Right forelimb (tissue), 1 donor: Measurements from ENCODE around the gene SLC9A3.

ENCODE experiments used
- DNase-seq: peaks from one replicate; pipeline ENCODE4 v3.0.0-alpha.2; 2018

The SLC9A3 gene

DNA sequence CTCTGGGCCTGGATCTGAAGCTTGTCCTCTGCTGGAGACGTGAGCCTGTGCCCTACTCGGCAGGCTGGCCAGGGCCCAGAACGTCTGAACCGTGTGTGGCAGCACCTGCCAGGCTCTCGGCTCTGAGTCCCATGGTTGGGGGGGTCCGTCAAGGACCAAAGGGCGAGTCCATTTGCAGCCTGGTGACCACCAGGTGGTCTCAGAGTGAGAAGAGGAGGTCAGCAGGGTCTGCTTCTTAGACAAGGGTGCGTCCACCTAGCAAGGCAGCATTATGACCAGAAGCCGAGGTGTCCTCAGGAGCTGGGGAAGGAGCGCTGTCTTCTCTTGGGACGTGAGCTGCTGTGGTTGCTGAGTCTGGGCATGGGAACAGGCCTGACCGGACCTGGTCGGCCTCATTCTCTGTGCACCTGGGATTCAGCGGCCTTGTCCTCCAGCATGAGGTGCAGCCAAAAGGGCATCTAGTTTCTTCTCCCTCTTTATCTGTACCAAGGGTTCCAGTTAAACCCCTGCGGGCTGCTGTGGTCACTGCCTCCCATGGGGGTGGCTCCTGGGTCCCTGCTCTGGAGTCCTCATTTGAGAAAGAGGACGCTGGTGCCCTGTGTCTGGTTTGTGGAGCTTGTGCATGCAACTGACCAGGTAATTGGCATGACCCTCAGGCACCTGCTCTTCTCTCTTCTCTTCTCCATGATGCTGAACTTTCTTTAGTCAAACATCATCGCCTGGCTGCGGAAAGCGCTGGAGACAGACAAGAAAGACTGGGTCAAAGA lies 66.9 kb downstream of the SLC9A3 start:
- peak; percentile 27 for DNase-seq

DNA sequence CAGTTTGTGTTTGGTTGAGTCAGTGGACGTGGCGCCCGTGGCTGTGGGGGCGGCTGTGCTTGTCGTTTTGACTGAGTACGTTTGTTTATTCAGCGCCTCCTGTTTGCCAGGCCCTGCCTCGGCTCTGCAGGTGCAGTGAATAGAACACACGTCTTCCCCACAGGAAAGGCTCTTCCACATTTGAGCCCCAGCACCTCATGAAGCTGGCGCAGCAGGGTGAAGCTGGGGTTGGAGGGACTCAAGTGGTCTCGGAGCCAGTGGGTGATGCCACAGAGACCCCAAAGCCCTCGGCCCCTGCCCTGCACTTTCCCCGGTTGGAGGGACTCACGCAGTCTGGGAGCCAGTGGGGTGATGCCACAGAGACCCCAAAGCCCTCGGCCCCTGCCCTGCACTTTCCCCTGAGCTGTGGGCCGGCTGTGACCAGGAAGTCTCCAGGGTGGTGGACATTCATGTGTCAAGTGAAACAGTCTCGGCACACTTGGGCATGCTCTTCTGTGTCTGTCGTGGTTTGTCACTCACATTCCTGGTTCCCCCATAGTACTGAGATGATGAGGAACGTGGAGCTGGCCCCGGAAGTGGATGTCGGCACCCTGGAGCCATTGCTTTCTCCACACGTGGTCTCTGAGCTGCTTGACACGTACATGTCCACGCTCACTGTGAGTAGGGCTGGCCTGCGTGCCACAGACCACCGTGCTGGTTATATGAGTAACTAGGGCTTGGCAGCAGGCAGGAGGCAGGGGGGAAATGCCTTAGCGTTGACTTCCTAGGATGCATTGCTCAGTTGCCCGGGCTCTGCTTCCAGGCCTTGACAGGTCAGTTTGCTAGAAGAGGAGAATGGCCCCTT lies 67.7 kb downstream of the SLC9A3 start:
- DNase-seq: peak; percentile 38

DNA sequence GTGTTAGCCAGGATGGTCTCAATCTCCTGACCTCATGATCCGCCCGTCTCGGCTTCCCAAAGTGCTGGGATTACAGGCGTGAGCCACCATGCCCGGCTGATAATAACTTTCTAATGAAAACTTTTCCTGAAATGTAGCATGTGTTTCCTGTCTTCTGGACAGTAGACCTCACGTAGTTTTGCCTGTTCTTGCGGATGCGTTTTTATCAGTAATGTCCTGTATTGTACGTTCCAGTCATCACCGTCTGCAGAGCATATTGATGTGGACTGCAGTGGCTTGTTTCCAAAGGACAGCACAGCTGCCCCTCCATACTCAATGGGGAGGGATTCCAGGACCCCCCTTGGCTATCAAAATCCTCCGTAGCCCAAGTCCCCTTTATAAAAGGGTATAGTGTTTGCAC lies 68.4 kb downstream of the SLC9A3 start:
- no peak for DNase-seq

DNA sequence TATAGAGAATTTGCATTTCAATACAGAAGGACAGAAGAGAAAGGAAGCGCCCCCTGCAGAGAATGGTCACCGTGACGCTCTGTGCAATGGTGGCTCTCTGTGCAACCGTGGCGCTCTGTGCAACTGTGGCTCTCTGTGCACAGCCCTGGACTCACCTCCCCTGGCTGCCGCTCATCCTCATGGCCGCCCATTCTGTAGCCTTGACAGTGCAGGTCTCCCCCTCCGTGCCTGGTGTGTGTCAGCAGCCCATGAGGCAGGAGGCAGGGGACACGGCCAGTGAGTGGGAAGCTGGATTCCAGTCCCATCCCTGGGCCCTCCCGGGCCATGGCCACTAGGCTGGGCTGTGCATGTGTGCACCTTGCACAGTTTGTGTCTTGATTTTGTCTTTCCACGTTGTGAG lies 69.3 kb downstream of the SLC9A3 start:
- DNase-seq: peak; percentile 35

DNA sequence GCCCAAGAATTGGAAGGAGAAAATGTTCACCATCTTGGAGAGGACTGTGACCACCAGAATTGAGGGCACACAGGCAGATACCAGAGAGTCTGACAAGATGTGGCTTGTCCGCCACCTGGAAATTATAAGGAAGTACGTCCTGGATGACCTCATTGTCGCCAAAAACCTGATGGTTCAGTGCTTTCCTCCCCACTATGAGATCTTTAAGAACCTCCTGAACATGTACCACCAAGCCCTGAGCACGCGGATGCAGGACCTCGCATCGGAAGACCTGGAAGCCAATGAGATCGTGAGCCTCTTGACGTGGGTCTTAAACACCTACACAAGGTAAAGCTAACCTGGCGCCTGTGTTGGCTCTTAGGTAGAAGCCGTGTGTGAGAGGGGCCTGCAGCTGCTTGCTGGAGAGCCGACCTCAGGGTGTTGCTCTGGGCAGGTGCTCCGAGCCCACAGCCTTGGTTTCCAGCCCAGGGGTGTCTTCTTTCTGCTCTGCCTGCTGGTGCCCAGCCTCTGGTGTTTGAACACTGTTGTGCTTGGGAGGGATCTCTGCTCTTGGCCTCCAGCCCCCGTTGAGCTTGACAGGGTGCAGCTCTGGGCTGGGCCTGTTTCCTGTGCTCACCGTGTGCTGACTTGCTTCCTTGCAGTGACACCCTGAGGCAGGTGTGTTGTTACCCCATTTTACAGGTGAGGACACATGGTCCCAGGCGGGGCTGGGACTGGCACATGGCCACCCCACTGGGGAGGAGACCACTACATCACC lies 70.3 kb downstream of the SLC9A3 start:
- DNase-seq: peak; percentile 22

DNA sequence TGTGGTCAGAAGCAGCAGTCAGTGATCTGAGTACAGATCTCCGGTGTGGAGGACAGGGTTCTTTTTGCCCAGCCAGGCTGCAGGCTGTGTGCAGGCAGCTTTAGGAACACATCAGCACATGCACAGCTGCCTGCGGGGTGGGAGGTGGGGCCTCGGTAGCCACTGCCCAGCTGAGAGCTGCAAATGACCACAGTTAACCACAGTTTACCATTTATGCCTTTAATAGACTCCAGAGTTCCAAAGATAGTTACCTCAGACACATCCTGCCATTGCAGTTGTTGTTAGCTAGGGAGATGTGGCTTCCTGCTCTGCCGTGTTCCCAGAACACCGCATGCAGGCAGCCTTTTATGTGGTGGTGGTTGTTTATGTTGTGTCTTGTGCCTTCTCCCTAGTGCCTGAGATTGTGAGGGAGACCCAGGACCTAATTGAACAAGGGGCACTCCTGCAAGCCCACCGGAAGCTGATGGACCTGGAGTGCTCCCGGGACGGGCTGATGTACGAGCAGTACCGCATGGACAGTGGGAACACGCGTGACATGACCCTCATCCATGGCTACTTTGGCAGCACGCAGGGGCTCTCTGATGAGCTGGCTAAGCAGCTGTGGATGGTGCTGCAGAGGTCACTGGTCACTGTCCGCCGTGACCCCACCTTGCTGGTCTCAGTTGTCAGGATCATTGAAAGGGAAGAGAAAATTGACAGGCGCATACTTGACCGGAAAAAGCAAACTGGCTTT lies 71.1 kb downstream of the SLC9A3 start:
- DNase-seq: peak; percentile 36

DNA sequence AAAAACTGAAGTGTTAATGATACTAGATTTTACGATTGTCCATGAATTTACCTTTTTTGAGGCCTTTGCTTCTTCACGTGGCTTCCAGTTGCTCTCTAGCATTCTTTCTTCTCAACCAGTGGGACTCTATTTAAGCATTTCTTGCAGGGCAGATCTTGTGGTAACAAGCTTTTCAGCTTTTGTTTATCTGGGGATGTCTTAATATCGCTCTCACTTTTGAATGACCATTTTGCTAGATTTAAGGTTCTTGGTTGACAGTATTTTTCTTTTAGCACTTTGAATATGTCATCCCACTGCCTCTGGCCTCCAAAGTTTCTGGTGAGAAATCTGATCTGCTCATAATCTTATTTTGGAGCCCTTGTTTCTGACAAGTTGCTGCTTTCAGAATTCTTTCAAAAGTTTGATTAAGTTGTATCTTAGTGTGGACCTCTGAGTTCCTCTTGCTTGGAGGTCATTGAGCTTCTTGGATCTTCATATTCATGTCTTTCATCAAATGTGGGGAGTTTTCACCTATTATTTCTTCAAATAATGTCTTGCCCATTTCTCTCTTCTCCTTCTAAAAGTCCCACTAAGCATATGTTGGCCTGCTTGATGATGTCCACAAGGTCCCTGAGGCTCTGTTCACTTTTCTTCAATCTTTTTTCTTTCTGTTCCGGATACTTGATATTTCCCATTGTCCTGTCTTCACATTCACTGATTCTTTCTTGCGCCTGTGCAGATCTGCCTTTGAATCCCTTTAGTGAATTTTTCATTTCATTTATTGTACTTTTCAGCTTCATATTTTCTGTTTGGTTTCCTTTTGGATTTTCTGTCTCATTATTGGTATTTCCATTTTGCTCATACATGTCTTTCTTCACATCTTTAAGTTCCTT lies 72.4 kb downstream of the SLC9A3 start:
- no peak for DNase-seq

DNA sequence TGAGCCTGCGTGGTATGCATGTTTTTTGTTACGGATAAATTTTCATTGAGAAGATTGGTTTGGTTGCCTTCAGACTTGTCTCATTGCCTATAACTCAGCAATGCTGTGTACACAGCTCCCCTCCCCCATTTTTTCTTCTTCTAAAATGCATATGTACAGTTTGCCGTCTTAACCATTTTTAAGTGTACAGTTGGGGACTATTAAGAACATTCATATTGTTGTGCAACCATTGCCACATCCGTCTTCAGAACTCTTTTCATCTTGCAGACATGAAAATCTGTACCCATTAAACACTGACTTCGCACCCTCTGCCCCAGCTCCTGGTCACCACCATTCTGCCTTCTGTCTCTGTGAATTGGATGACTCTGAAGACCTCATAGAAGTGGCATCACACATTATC lies 75.1 kb downstream of the SLC9A3 start:
- DNase-seq: no peak

DNA sequence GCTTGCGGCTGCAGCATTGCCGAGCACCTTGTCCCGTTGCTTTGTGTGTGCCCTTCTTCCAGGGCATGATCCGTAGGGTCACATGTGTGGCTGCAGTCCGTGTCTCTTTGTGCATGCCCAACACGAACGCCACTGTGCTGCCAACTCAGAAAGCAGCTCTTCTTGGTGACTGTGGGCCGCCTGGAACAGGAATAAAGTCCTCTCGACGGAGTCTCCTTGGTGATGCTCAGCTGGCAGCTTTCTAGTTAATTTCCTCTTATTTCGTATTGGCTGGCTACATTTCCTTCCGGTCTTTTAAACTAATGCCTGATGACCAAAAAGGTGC lies 75.5 kb downstream of the SLC9A3 start:
- DNase-seq: no peak

DNA sequence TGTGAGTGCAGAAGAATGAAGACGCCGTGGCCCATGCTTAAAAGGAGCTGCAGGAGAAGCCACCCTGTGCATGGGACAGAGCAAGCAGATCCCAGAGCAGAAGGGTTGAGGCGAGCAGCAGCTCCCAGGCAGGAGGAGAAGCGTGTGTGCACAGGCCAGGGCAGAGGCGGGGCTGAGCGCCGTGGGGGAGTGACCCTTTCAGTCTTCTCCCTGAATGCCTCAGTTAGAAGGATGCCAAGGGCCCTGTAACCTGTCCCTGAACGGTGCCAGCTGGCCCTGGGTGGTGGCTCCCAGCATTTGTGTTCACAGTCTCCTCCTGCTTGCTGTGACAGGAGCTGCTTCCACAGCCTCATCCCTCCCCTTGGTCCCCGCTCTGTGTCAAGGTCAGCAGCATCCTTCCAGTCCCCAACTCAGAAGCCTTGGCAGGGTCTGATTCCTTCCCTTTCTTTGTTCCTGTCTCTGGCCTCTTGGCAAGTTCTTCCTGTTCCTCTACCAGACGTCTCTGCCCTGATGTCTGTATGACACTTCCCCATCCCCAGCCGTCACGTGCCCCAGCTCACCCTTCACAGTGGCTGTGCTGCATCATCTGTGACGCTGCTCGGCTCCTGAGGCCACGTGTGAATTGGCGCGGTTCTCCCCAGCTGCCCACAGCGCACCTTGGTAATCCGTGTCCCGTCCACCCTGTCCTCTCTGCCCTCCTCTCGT lies 76.0 kb downstream of the SLC9A3 start:
- DNase-seq: peak; percentile 30

DNA sequence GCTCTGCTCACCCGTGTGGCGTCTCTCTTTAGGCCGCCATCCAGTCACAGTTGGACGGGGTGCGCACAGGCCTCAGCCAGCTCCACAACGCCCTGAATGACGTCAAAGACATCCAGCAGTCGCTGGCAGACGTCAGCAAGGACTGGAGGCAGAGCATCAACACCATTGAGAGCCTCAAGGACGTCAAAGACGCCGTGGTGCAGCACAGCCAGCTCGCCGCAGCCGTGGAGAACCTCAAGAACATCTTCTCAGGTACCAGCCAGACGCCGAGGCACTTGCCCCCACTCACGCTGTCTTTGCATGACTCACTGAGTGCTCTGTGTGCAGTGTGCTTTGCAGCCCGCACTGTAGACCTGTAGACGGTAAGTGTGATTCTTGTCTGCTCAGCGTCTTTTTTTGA lies 76.7 kb downstream of the SLC9A3 start:
- DNase-seq: no peak

DNA sequence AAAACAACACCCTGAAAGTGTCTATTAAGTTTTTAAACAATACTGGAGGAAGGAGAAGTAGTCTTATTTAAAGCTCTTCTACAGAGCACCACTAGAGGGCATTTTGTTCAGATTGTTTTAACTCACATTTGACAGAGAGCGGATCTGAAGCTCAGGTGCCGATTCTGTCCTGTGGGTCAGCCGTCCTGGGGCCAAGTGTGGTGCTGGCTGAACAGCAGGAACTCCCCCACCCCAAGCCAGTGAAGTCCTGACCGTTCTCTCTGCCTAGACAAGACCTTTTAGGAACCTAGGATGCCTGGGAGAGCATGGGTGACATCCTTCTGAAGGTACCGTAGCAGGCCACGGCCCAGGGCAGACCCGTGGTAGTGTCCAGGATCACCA lies 77.4 kb downstream of the SLC9A3 start:
- DNase-seq: peak; percentile 44

DNA sequence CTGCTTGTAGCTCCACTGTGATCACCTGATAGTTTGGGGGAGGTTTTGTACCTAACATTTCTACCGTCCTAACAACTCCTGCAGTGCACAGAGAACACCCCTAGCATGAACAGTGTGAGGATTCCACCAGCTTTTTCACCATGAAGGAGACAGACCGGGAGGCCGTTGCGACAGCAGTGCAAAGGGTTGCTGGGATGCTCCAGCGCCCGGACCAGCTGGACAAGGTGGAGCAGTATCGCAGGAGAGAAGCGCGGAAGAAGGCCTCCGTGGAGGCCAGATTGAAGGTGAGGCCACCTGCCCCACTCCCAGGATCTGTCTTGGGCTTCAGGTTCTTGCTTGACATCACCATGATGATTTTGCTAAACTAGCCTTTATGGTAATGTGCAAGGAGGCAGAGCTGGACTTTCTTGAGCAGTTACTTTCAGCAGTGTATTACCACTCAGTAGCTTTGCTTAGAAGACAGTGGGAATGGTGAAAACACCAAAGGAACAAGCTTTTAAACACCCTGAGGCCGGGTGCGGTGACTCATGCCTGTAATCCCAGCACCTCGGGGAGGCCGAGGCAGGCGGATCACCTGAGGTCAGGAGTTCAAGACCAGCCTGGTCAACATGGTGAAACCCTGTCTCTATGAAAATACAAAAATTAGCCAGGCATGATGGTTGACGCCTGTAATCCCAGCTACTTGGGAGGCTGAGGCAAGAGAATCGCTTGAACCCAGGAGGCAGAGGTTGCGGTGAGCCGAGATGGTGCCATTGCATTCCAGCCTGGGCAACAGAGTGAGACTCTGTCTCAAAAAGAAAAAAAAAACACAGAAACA lies 78.0 kb downstream of the SLC9A3 start:
- DNase-seq: no peak

DNA sequence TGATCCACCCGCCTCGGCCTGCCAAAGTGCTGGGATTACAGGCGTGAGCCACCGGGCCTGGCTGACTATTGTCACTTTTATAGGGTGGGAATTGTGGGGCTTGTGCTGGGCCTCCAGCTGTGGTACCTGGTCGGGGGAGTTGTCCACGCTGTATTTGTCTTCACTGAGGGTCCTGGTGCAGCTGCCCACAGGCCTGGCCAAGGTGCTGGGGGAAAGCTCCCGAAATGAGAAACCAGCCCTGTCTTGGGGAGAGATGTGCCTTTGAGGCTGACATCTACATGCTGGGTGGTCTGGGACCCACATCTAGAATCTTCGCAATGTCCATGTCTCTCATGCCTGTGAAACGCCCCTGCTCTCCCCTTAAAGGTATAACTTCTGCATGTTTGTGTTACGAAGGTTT lies 78.7 kb downstream of the SLC9A3 start:
- DNase-seq: peak; percentile 36

DNA sequence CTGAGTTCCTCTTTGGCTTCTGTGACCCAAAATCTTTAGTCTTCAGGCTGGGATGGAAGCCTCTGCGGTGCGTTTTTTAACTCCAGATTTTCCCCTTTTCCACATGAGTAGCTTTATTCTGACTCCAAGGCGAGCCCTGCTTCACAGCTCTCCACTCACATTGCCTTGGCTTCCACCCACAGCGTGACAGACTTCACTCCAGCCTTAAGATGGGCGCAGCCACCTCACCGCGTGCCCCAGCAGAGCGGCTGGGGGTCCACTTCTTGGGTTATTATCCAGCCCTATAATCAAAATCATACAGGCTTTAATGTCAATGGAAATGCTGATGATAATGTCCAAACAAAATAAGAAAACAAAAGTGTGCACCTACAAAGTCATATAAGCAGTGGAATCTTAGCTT lies 80.0 kb downstream of the SLC9A3 start:
- no peak for DNase-seq

DNA sequence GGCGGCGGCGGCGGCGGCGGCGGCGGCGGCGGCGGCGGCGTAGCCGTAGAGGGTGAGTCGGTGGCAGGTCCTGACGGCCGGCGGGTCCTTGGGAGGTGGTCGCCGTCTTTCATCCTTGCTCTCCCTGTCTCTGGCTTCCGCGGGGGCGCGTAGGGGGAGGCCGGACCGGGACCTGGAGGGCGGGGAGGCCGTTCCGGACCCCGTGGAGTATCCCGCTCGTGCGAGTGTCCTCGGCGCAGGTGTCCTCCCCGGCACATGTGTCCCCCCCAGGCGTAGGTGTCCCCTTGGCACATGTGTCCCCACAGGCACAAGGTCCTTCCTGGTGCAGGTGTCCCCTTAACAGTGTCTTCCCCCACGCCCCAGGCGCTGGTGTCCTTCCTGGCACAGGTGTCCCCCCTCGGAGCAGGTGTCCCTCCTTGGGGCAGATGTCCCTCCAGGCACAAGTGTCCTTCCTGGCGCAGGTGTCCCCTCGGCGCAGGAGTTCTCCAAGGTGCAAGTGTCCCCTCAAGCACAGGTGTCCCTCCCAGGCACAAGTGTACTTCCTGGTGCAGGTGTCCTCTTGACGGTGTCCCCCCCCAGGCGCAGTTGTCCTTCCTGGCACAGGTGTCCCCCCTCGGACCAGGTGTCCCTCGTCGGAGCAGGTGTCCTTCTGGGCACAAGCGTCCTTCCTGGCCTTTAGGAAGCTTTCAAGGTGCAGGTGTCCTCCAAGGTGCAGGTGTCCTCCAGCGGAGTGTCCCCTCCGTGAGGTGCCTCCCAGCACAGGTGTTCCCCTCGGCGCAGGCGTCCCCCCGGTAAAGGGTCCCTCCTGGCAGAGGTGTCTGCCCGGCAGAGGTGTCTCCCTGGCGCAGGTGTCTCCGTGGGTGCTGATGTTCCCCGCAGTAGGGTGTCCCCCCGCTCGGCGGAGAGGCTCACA lies 80.8 kb downstream of the SLC9A3 start:
- DNase-seq: peak; percentile 26

DNA sequence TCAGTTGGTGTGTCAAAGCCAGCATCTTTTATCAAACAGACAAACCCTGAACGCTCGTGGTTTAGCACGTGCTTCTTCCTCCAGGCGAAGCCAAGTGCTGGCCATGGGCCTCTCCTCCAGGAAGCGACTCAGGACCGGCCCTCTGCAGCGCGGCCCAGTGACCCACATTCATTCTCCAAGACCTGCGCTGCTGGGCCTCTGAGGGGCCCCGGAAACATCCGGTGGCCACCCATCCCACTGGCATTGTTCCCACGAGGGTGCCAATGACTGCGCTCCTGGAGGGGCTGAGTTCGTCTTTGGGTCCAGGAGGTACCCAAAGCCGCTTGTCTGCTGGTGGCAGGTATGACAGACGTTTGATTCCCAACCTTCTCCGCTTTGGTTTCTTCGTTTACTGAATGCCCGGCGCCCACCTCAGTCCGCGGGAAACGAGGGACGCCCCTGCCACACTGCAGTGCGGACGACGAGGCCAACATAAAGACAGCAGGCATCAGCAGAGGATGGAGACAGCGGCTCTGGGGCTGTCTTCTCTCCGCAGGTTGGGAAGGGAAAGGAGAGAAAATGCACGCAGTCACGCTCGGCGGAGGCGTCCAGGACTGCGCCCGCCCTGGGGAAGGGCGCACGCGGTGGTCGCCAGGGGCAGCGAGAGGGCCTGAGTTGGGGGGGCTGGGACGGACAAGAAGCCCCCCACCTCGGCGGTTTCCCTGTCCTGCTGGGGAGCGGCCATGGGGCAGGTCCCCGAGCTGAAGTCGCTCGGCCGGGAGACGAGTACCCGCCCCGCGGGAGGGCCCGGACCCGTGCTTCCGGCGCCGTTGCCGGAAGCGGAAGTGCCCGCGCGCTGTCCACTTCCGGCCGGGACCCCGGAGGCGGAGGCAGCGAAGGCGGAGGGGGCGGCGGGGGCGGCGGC lies 81.7 kb downstream of the SLC9A3 start, which contains the start of gene EXOC3:
Gene EXOC3 (plus strand): TSS at position 842 of the 904 bp plus-strand sequence. CDS start 3,030 bp downstream, outside the sequence.
- DNase-seq: peak; percentile 87

DNA sequence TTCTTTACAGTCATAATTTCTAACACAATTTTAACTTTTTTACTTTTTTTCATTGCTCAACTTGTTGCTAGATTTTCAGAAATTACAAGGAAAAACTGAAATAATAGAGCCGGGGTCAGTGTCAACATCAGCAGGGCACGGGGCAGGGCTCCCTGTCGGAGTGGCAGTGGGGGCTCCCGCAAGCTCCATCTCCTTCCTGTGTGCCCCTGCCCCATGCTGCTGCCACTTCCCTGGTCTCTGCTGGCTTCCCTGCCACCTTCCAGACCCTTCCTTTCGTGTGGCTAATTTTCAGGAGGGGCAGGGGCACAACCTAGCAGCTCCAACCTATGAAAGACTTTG lies 82.3 kb downstream of the SLC9A3 start:
- DNase-seq: no peak
